HK-2 (cell line): ENCODE measurements around the gene ETFB.

ENCODE experiments used
- DNase-seq: peaks from one replicate; pipeline ENCODE4 v3.0.0-alpha.2; 2018; ENCODE audit not compliant: unreplicated experiment

The ETFB gene

GRCh38 chr19:51295382-51296126 lies 70.6 kb downstream of the ETFB start:
- no peak for DNase-seq
